GM21576 (cell line): ENCODE measurements around the gene KLHL18.
A peak's percentile ranks its signal among the peaks of the same experiment; 100 is the strongest.
"Not testable (repeated sequence)": the region's sequence is repeated elsewhere in the genome, so short reads cannot be mapped to it uniquely, and the experiment has no call there.

Experiments used
- ATAC-seq: cut with Tn5 transposase; IDR thresholded peaks from one replicate; pipeline ENCODE4 v1.9.1; 2021; ENCODE audit warnings: mild to moderate bottlenecking, moderate library complexity; ENCODE audit not compliant: unreplicated experiment

The KLHL18 gene

GRCh38 chr3:47310391-47310790 lies 27.6 kb downstream of the KLHL18 start:
- ATAC-seq, result no peak

- ATAC-seq, result no peak
These were observed 30.8 kb downstream of the KLHL18 start for GRCh38 chr3:47313341-47314055.

- ATAC-seq, result no peak
These were observed 31.5 kb downstream of the KLHL18 start for GRCh38 chr3:47314056-47314764.

- no peak for ATAC-seq
These were observed 32.4 kb downstream of the KLHL18 start for GRCh38 chr3:47315069-47315647.

- ATAC-seq, result not testable (repeated sequence)
These were observed 33.4 kb downstream of the KLHL18 start for GRCh38 chr3:47316151-47316550.

- no peak for ATAC-seq
These were observed 36.2 kb downstream of the KLHL18 start for GRCh38 chr3:47318916-47319315.

- no peak for ATAC-seq
These were observed 37.2 kb downstream of the KLHL18 start for GRCh38 chr3:47319956-47320355.

- ATAC-seq, result no peak
These were observed 40.9 kb downstream of the KLHL18 start for GRCh38 chr3:47323431-47324277.

GRCh38 chr3:47324278-47324865 lies 41.6 kb downstream of the KLHL18 start:
- no peak for ATAC-seq

- ATAC-seq, result no peak
These were observed 51.2 kb downstream of the KLHL18 start for GRCh38 chr3:47333907-47334306.

GRCh38 chr3:47337656-47338055 lies 54.9 kb downstream of the KLHL18 start:
- ATAC-seq, result no peak

GRCh38 chr3:47339951-47340350 lies 57.2 kb downstream of the KLHL18 start:
- no peak for ATAC-seq

GRCh38 chr3:47340866-47341265 lies 58.1 kb downstream of the KLHL18 start:
- ATAC-seq, result no peak

- no peak for ATAC-seq
These were observed 59.4 kb downstream of the KLHL18 start for GRCh38 chr3:47342151-47342550.

- no peak for ATAC-seq
These were observed 60.1 kb downstream of the KLHL18 start for GRCh38 chr3:47342812-47343211.

GRCh38 chr3:47343471-47343971 lies 60.8 kb downstream of the KLHL18 start:
- no peak for ATAC-seq

GRCh38 chr3:47344971-47345370 lies 62.2 kb downstream of the KLHL18 start:
- no peak for ATAC-seq

GRCh38 chr3:47347217-47347801 lies 64.6 kb downstream of the KLHL18 start:
- peak; percentile 69 for ATAC-seq

- ATAC-seq, result no peak
These were observed 65.8 kb downstream of the KLHL18 start for GRCh38 chr3:47348411-47349154.

GRCh38 chr3:47355010-47355409 lies 72.3 kb downstream of the KLHL18 start:
- ATAC-seq, result no peak
